Ramos (cell line): ENCODE data around the gene PRPH2.

ENCODE experiments used
- in situ Hi-C: fragments of 300-500 bp; cut with MboI; formaldehyde crosslinking; loops from one replicate; pipeline ENCODE4 v1.14.3; 2022; ENCODE audit warnings: low sequenced_read_pairs; ENCODE audit not compliant: unreplicated experiment

Gene PRPH2

DNA sequence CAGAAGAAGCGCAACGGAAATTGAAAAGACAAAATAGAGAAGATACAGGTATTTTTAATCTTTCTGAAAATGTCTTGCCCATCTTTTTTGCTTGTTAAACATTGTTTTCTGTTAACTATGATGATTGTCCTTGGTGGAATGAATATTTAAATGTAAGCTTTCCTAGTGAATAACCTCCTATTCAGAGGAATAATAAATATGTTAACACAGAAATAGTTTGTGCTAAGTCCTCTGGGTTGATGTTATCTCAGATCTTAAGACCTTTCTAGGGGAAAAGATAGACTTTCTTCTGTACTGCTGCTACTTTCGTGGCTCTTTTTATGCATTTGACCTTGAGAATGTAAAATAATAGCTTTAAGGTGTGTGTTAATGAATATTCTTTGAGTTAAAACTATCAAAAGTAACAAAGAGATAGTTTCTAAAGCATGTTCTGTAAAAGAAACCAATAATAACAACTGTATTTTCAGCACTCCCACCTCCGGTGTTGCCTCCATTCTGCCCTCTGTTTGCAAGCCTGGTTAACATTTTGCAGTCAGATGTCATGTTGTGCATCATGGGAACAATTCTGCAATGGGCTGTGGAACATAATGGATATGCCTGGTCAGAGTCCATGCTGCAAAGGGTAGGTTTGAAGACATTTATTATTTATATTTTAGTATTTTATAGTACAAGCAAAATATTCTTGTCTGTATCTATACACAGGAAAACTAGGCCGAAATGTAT lies 70.2 kb downstream of the PRPH2 start:
- in situ Hi-C loops: loop anchor here (25.0 kb wide), 1 partner anchor 485 kb away; no protein-coding TSS in a partner anchor
